HepG2 (cell line): ENCODE results near the gene SLC1A3. TPM values are rescaled to one million over a fixed set of nuclear protein-coding genes. Genes with fewer than 3 reads are reported as not detected.

Source experiments
- ATAC-seq: fragments of 200-7000 bp; cut with Tn5 transposase; 3 replicates; pipeline ENCODE4 v1.9.1; 2020; ENCODE audit warnings: mild to moderate bottlenecking, moderate library complexity
- BruUV-seq: library from RNA; stranded (reverse); fragments of 400-500 nt; replicated peaks from 2 replicates; lab custom pipeline; 2021; lab: Mats Ljungman, UMichigan
- CTCF ChIA-PET: fragments of 300-600 bp; formaldehyde crosslinking; extraction: SDS; loops from one replicate; lab custom pipeline; 2021; ENCODE audit warnings: low total read pairs, inconsistent platforms, low intra/inter-chr PET ratio; lab: Yijun Ruan, JAX
- POLR2A ChIA-PET: fragments of 350-600 bp; sonication (Branson Sonifier 250); formaldehyde crosslinking; loops from one replicate; lab custom pipeline; 2020; ENCODE audit warnings: antibody characterized with exemption, inconsistent platforms; lab: Yijun Ruan, JAX
- DNase-seq: peaks from one replicate; pipeline ENCODE4 v3.0.0-alpha.2; 2015; ENCODE audit warnings: low spot score
- FAIRE-seq: peaks from 3 replicates; lab custom pipeline; 2011; peaks lifted over from hg19 to GRCh38; lab: Jason Lieb, UNC
- H2AFZ ChIP-seq: one replicate; pipeline ENCODE4 v1.6.1; 2011; ENCODE audit warnings: low read length, inconsistent platforms
- H3K27ac ChIP-seq: fragments of 300-600 bp; 3 replicates; pipeline ENCODE4 v1.8.0; 2011; ENCODE audit warnings: mixed run types, mild to moderate bottlenecking, mixed read lengths, low read length, inconsistent platforms; ENCODE audit not compliant: insufficient read depth; ENCODE audit errors: extremely low read length
- H3K27me3 ChIP-seq, 2 experiments: fragments of 200-600 bp in 1 of 2; 2 replicates in 1 of 2; 3 replicates in 1 of 2; pipeline versions ENCODE4 v1.6.0 to v1.8.0; 2011; ENCODE audit warnings: low read length in 2 of 2, mild to moderate bottlenecking in 2 of 2, moderate library complexity in 2 of 2, inconsistent platforms in 1 of 2; ENCODE audit not compliant: insufficient read depth in 2 of 2, control insufficient read depth in 1 of 2
- H3K36me3 ChIP-seq, 2 experiments: fragments of 200-600 bp in 1 of 2; replicated peaks in 1 of 2; 2 replicates in 1 of 2; 3 replicates in 1 of 2; pipeline versions ENCODE4 v1.5.1 to v1.8.0; 2011; ENCODE audit warnings: low read length in 2 of 2, inconsistent platforms in 1 of 2; ENCODE audit not compliant: insufficient read depth in 2 of 2, control insufficient read depth in 1 of 2
- H3K4me1 ChIP-seq: 2 replicates; pipeline ENCODE4 v1.5.1; 2012; ENCODE audit warnings: low read length, inconsistent platforms; ENCODE audit not compliant: insufficient read depth
- H3K4me2 ChIP-seq: 2 replicates; pipeline ENCODE4 v1.6.0; 2011; ENCODE audit warnings: low read depth, low read length, inconsistent platforms
- H3K4me3 ChIP-seq, 3 experiments: fragments of 200-600 bp in 1 of 3; sonication (generic), shearing (Covaris generic) in 1 of 3; replicated peaks in 1 of 3; 2 replicates each; pipeline ENCODE4 v1.5.1; 2011 to 2016; ENCODE audit warnings: low read length in 3 of 3, inconsistent platforms in 2 of 3, low read depth in 2 of 3, mild to moderate bottlenecking in 2 of 3, control low read depth in 1 of 3, mixed read lengths in 1 of 3; ENCODE audit not compliant: insufficient read depth in 1 of 3
- H3K79me2 ChIP-seq: one replicate; pipeline ENCODE4 v1.6.1; 2011; ENCODE audit warnings: low read length, inconsistent platforms; ENCODE audit not compliant: insufficient read depth
- H3K9ac ChIP-seq: 2 replicates; pipeline ENCODE4 v1.6.0; 2011; ENCODE audit warnings: mild to moderate bottlenecking, low read depth, low read length, inconsistent platforms; ENCODE audit not compliant: insufficient read depth
- H3K9me3 ChIP-seq: 2 replicates; pipeline ENCODE4 v1.5.1; 2012; ENCODE audit warnings: mild to moderate bottlenecking, low read length
- H4K20me1 ChIP-seq: 2 replicates; pipeline ENCODE4 v1.6.0; 2011; ENCODE audit warnings: inconsistent platforms, mild to moderate bottlenecking, low read length, moderate library complexity; ENCODE audit not compliant: insufficient read depth
- BRF2 ChIP-seq: sonication (generic); formaldehyde crosslinking; IDR thresholded peaks from 2 replicates; pipeline ENCODE4 v1.8.1; 2022; ENCODE audit warnings: mild to moderate bottlenecking, missing genetic modification reagents
- CTCF ChIP-seq: sonication (generic); formaldehyde crosslinking; IDR thresholded peaks from 2 replicates; pipeline ENCODE4 v1.5.0; 2020; ENCODE audit warnings: mild to moderate bottlenecking, missing genetic modification reagents, moderate library complexity
- HINFP ChIP-seq: sonication (generic); formaldehyde crosslinking; IDR thresholded peaks from 2 replicates; pipeline ENCODE4 v1.4.0; 2020; ENCODE audit warnings: low read depth, mild to moderate bottlenecking, missing genetic modification reagents
- NR2F1 ChIP-seq, 2 experiments: fragments of 450-650 bp in 1 of 2; formaldehyde crosslinking in 1 of 2; IDR thresholded peaks; 2 replicates each; pipeline versions ENCODE4 v1.5.0 to v1.6.1; 2016 to 2020; ENCODE audit warnings: mild to moderate bottlenecking in 1 of 2, missing compliant biosample characterization in 1 of 2, missing genetic modification reagents in 1 of 2, moderate library complexity in 1 of 2
- PAF1 ChIP-seq: IDR thresholded peaks from 2 replicates; pipeline ENCODE4 v1.6.1; 2016; ENCODE audit warnings: missing genetic modification reagents, missing compliant biosample characterization
- RAD51 ChIP-seq: fragments of 450-650 bp; IDR thresholded peaks from 2 replicates; pipeline ENCODE4 v1.6.1; 2016; ENCODE audit warnings: borderline replicate concordance
- TCF7 ChIP-seq: sonication (generic); IDR thresholded peaks from 2 replicates; pipeline ENCODE4 v1.6.1; 2016; ENCODE audit warnings: antibody characterized with exemption, low read depth
- TP53 ChIP-seq: sonication (generic); formaldehyde crosslinking; conservative IDR thresholded peaks from 2 replicates; pipeline ENCODE4 v1.4.0; 2020; ENCODE audit warnings: missing genetic modification reagents
- ZBTB7B ChIP-seq: sonication (generic); formaldehyde crosslinking; IDR thresholded peaks from 2 replicates; pipeline ENCODE4 v1.4.0; 2020; ENCODE audit warnings: missing genetic modification reagents
- ZNF318 ChIP-seq: sonication (generic); formaldehyde crosslinking; IDR thresholded peaks from 2 replicates; pipeline ENCODE4 v1.4.0; 2020; ENCODE audit warnings: mild to moderate bottlenecking, missing genetic modification reagents
- ZNF44 ChIP-seq: sonication (generic); formaldehyde crosslinking; IDR thresholded peaks from 2 replicates; pipeline ENCODE4 v1.5.1; 2020; ENCODE audit warnings: mild to moderate bottlenecking, missing genetic modification reagents
- WGBS: methylation state at CpG from one replicate; pipeline ENCODE4 v1.1.6; 2017; ENCODE audit warnings: low lambda C conversion rate; 5-methylcytosine and 5-hydroxymethylcytosine counted together
- in situ Hi-C: cut with HindIII; loops from 2 replicates; pipeline ENCODE4 v1.10.0; 2017; ENCODE audit warnings: low pct_unique_long_range_greater_than_20kb; ENCODE audit not compliant: extremely low pct_ligation_motif_present
- intact Hi-C: fragments of 100-400 bp; cut with micrococcal nuclease; formaldehyde crosslinking; loops from one replicate; pipeline ENCODE4 v1.10.0; 2022; ENCODE audit not compliant: unreplicated experiment
- polyA plus RNA-seq, 8 experiments: library from polyadenylated mRNA; depleted of rRNA in 3 of 8; stranded (reverse) in 7 of 8; unstranded in 1 of 8; fragments of >200 nt; fragmentation: Illumina TruSeq in 4 of 8; extraction: Trizol in 4 of 8; gene quantifications; 2 replicates each; pipeline versions ENCODE4 v1.2.1 to v1.2.3, GENCODE V29; 2011 to 2016; ENCODE audit warnings: low read depth in 4 of 8, missing spikeins in 1 of 8, mixed read lengths in 1 of 8; ENCODE audit not compliant: insufficient read depth in 1 of 8
- total RNA-seq, 5 experiments: library from RNA; depleted of rRNA; stranded (reverse); fragments of >200 nt; fragmentation: Illumina TruSeq; extraction: Trizol; gene quantifications; 2 replicates each; pipeline ENCODE4 v1.2.3, GENCODE V29; 2016; ENCODE audit warnings: low read depth in 1 of 5

The SLC1A3 gene
- total and polyA plus RNA-seq, 2 of the 13 experiments (the other 11 are each of a cell fraction or from before 2014, with no cell fraction given) = 0.09 TPM; not detected in 1

- Histone ChIP-seq H3K4me2 (no peak overlapping the region), H3K9ac (no peak overlapping the region), H3K27ac (no peak overlapping the region), H3K79me2 (no peaks in the 10 kb centered on the region), H3K36me3 (no peaks in the 10 kb centered on the region), H3K4me1 (peaks cover 4% of the 10 kb centered on the region; the same call in 1 of the 2 replicates), H4K20me1 (no peaks in the 10 kb centered on the region), H3K4me3 (no peak overlapping the region), H3K9me3 (no peaks in the 10 kb centered on the region), H3K27me3 (peaks cover 0 to 6% of the 10 kb centered on the region in 2 experiments; a peak in 1 of 5 replicates), H2AFZ (no peak overlapping the region)
- WGBS = 78% methylated on average over 5 of the region's 5 CpGs
- POLR2A ChIA-PET = no interaction called here
- no TSS peak for BruUV-seq
- ATAC-seq (no peak), FAIRE-seq (no peak), DNase-seq (no peak)
- CTCF ChIA-PET = interaction anchor here (1.4 to 1.8 kb wide), 2 partner anchors 427 to 514 kb away, joined by 4 to 6 read pairs; no protein-coding TSS in a partner anchor
- in situ Hi-C loops (loop anchor here (5.0 to 25.0 kb wide), 3 partner anchors 275 to 630 kb away; partner anchors contain the start of gene UGT3A2), intact Hi-C loops (loop anchor here (2.0 to 10.0 kb wide), 4 partner anchors 185 to 617 kb away; no protein-coding TSS in a partner anchor)
- TF ChIP-seq CTCF (CRISPR knock-in tag) (no peak), TCF7 (no peak), BRF2 (CRISPR knock-in tag) (no peak), HINFP (no peak), RAD51 (no peak), ZNF44 (CRISPR knock-in tag) (no peak), NR2F1 (CRISPR knock-in tag; IDR thresholded peaks at IDR 0.05) (no peak), TP53 (no peak), PAF1 (no peak), ZNF318 (CRISPR knock-in tag) (no peak), ZBTB7B (CRISPR knock-in tag) (no peak)
These were observed 85.4 kb downstream of the SLC1A3 start for GRCh38 chr5:36691696-36692371.
